WERI-Rb-1 (cell line): ENCODE results near the gene CALN1.

Source experiments
- DNase-seq: peaks from one replicate; pipeline ENCODE4 v3.0.0-alpha.2; 2020
- H3K27ac ChIP-seq: fragments of 250-450 bp; sonication (Bioruptor Pico); 2 replicates; pipeline ENCODE4 v1.5.1; 2020; ENCODE audit warnings: mild to moderate bottlenecking, moderate library complexity
- H3K27me3 ChIP-seq: fragments of 250-450 bp; sonication (Bioruptor Pico); 2 replicates; pipeline ENCODE4 v1.5.1; 2021; ENCODE audit warnings: mild to moderate bottlenecking, low read depth, moderate library complexity; ENCODE audit not compliant: insufficient read depth, severe bottlenecking
- H3K36me3 ChIP-seq: fragments of 250-450 bp; sonication (Bioruptor Pico); 2 replicates; pipeline ENCODE4 v1.5.1; 2020; ENCODE audit warnings: mild to moderate bottlenecking, moderate library complexity
- H3K4me3 ChIP-seq: 2 replicates; pipeline ENCODE4 v1.5.1; 2011; ENCODE audit warnings: low read depth, mild to moderate bottlenecking, control low read depth, low read length
- H3K9me3 ChIP-seq: fragments of 250-450 bp; sonication (Bioruptor Pico); 2 replicates; pipeline ENCODE4 v1.5.1; 2021; ENCODE audit warnings: mild to moderate bottlenecking, moderate library complexity; ENCODE audit not compliant: severe bottlenecking
- TF ChIP-seq, protein P1 (sequence below): IDR thresholded peaks from 2 replicates; pipeline ENCODE4 v1.5.1; 2011; ENCODE audit warnings: low read depth, mild to moderate bottlenecking, control low read depth, inconsistent platforms, low read length

CALN1 gene

DNA sequence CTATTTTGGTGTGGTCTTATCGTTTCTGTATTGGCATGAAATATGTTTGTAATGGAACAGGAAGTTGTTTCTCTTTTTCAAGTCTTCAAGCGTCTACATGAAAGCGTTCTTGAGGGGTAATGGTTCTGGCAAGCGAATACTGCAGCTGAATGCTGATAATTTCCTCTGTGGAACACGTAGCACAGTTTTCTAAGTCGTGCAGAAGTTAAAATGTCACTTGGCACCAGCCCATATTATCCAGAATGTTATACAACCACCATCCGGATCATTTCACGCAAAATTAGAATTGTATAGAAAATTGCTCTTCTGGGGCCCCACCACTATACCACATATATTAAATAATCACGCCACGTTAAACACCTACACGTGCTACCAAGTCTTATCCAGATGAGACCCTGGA, 354.3 kb downstream of the CALN1 start:
- H3K9me3 ChIP-seq: peaks cover 2% of the 10 kb centered on the region
- TF ChIP-seq, protein P1, sequence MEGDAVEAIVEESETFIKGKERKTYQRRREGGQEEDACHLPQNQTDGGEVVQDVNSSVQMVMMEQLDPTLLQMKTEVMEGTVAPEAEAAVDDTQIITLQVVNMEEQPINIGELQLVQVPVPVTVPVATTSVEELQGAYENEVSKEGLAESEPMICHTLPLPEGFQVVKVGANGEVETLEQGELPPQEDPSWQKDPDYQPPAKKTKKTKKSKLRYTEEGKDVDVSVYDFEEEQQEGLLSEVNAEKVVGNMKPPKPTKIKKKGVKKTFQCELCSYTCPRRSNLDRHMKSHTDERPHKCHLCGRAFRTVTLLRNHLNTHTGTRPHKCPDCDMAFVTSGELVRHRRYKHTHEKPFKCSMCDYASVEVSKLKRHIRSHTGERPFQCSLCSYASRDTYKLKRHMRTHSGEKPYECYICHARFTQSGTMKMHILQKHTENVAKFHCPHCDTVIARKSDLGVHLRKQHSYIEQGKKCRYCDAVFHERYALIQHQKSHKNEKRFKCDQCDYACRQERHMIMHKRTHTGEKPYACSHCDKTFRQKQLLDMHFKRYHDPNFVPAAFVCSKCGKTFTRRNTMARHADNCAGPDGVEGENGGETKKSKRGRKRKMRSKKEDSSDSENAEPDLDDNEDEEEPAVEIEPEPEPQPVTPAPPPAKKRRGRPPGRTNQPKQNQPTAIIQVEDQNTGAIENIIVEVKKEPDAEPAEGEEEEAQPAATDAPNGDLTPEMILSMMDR: no peak
- H3K4me3 ChIP-seq: no peak overlapping the region
- H3K27ac ChIP-seq: no peak overlapping the region
- no peak for DNase-seq
- no peaks in the 10 kb centered on the region for H3K27me3 ChIP-seq
- H3K36me3 ChIP-seq: no peaks in the 10 kb centered on the region

DNA sequence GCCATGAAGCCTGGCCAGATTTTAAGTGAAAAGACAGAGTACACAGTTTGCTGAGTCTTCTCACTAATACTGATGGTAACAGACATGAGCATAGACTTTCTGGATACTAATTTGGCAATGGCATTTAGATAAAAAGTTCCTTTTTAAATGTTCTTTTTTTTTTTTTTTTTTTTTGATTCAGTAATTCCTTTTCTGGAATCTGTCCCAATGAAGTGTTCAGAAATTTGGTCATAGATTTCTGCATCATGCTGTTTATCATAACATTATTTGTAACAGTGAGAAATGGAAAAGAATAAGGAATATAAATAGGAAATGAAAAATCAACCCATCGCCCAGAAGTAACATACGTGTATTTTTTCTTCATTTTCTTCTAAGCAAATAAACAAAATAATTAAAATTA, 354.9 kb downstream of the CALN1 start:
- no peak for DNase-seq

DNA sequence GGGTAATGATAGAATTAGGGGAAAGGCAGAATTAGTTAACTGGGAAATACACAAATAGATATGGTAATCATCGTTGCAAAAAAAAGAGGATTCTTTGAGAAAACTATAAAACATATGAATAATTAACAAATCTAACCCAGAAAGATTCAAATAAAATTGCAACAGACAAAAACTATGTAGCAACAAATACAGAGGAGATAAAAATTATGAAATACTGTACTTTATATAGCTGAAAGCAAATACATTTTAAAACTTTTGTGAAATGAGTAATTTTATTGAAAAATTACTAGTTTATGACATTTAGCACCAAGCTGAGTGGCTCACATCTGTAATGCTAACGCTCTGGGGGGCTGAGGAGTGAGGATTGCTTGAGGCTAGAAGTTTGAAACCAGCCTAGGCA, 356.7 kb downstream of the CALN1 start:
- H3K27me3 ChIP-seq: no peaks in the 10 kb centered on the region
- H3K27ac ChIP-seq: no peak overlapping the region
- H3K36me3 ChIP-seq: no peaks in the 10 kb centered on the region
- TF ChIP-seq, protein P1: no peak
- H3K4me3 ChIP-seq: no peak overlapping the region
- no peak for DNase-seq
- H3K9me3 ChIP-seq: peaks cover 2% of the 10 kb centered on the region

More for the DNA sequence above, 354.9 kb downstream of the CALN1 start:
- peaks cover 2% of the 10 kb centered on the region for H3K9me3 ChIP-seq
- no peak overlapping the region for H3K4me3 ChIP-seq
- no peaks in the 10 kb centered on the region for H3K27me3 ChIP-seq
- TF ChIP-seq, protein P1: no peak
- no peak overlapping the region for H3K27ac ChIP-seq
- no peaks in the 10 kb centered on the region for H3K36me3 ChIP-seq

DNA sequence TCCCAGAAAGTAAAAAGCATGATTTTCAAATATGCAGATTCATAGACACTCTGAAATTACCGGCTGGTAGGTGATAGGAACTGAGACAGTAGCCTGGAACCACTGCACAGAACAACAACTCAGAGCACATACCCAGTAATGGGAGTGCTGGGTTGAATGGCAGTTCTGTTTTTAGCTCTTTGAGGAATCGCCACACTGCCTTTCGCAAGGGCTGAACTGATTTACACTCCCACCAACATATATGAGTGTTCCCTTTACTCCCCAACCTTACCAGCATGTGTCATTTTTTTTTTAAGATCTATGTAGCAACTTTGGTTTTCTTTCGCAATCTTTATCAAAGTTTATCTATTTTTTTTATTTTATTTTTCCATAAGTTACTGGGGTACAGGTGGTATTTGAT, 358.8 kb downstream of the CALN1 start:
- DNase-seq: no peak
- Histone ChIP-seq H3K27me3 (peaks cover 3% of the 10 kb centered on the region), H3K27ac (no peak overlapping the region), H3K9me3 (peaks cover 2% of the 10 kb centered on the region), H3K36me3 (no peaks in the 10 kb centered on the region), H3K4me3 (no peak overlapping the region)
- TF ChIP-seq, protein P1: no peak

DNA sequence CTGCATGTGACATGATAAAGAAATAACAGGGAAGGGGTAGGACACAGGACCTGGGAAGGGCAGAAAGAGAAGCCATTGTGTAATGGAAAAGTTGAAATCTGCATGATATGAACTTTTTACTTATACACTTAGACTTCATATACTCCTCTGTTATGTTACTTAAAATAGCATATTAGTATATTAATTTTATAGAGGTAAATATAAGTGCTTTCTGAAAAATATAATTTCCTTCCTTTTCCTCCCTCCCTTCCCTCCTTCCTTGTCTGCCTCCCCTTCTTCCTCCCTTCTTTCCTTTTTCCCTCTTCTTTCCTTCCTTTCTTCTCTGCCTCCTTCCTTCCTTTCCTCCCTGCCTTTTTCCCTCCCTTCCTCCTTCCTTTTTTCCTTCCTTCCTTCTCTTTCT, 363.7 kb downstream of the CALN1 start:
- peaks cover 9% of the 10 kb centered on the region for H3K27me3 ChIP-seq
- no peaks in the 10 kb centered on the region for H3K36me3 ChIP-seq
- TF ChIP-seq, protein P1: no peak
- DNase-seq: no peak
- no peak overlapping the region for H3K4me3 ChIP-seq
- H3K27ac ChIP-seq: no peak overlapping the region
- H3K9me3 ChIP-seq: no peaks in the 10 kb centered on the region

DNA sequence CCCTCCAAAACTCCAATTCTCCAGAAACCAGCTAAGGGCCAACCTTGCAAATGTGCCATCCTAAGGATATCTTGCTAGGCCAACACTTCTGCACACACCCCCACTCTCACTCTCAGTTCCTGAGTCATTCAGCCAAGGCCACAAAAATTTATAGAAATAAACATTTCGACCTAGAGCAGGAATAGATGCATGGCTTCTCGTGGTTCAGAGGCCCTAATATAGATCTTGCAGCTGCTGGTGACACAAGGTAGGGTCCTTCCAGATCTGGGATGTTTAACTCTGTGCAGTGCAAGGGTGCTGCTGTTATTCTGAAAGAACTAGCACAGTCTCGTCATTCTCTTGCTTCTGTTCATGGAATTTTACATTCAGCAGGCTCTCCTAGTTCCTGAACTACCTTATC, 369.3 kb downstream of the CALN1 start:
- H3K27me3 ChIP-seq: peaks cover 10% of the 10 kb centered on the region
- H3K27ac ChIP-seq: no peak overlapping the region
- TF ChIP-seq, protein P1: no peak
- no peaks in the 10 kb centered on the region for H3K36me3 ChIP-seq
- no peak overlapping the region for H3K4me3 ChIP-seq
- DNase-seq: no peak
- H3K9me3 ChIP-seq: no peaks in the 10 kb centered on the region
